GM12874 (cell line): ENCODE results near the gene UBE2D2.

ENCODE experiments used
- CTCF ChIP-seq: IDR thresholded peaks from 2 replicates; pipeline ENCODE4 v1.5.1; 2011; ENCODE audit warnings: low read depth, mild to moderate bottlenecking, control low read depth, low read length, moderate library complexity; ENCODE audit not compliant: insufficient read depth

The UBE2D2 gene

GRCh38 chr5:139631520-139632165 is 70.5 kb downstream of the UBE2D2 start:
- TF ChIP-seq CTCF = no peak

- TF ChIP-seq CTCF = peak; percentile 97
These were observed 72.3 kb downstream of the UBE2D2 start for GRCh38 chr5:139633295-139634027.

GRCh38 chr5:139634028-139634325 is 72.8 kb downstream of the UBE2D2 start:
- TF ChIP-seq CTCF = no peak

GRCh38 chr5:139634541-139634940 is 73.4 kb downstream of the UBE2D2 start:
- TF ChIP-seq CTCF = no peak

GRCh38 chr5:139635191-139635590 is 74.1 kb downstream of the UBE2D2 start:
- no peak for TF ChIP-seq CTCF

- TF ChIP-seq CTCF = peak; percentile 69
These were observed 74.6 kb downstream of the UBE2D2 start for GRCh38 chr5:139635606-139636206.

GRCh38 chr5:139636207-139636792 is 75.2 kb downstream of the UBE2D2 start:
- no peak for TF ChIP-seq CTCF
